Fibroblast of lung (primary cell): Measurements from ENCODE around the gene BTF3. TPM values are rescaled to one million over a fixed set of nuclear protein-coding genes. Genes with fewer than 3 reads are reported as not detected.

Source experiments
- DNase-seq, 2 donors: peaks; one replicate each; pipeline versions ENCODE4 v3.0.0 to v3.0.0-alpha.2; 2010; ENCODE audit warnings: low read depth in 2 of 2
- H2AFZ ChIP-seq: 2 replicates; pipeline ENCODE4 v1.5.1; 2012; ENCODE audit warnings: low read length, control low read depth, inconsistent platforms
- H3K27ac ChIP-seq: 2 replicates; pipeline ENCODE4 v1.5.1; 2011; ENCODE audit warnings: low read length, control low read depth; ENCODE audit not compliant: insufficient read depth
- H3K27me3 ChIP-seq: 2 replicates; pipeline ENCODE4 v1.5.1; 2011; ENCODE audit warnings: mild to moderate bottlenecking, low read length; ENCODE audit not compliant: control insufficient read depth, insufficient read depth
- H3K36me3 ChIP-seq: 2 replicates; pipeline ENCODE4 v1.5.1; 2011; ENCODE audit warnings: low read length; ENCODE audit not compliant: control insufficient read depth, insufficient read depth
- H3K4me1 ChIP-seq: 2 replicates; pipeline ENCODE4 v1.5.1; 2011; ENCODE audit warnings: low read length; ENCODE audit not compliant: control insufficient read depth, insufficient read depth; ENCODE audit errors: extremely low read depth
- H3K4me2 ChIP-seq: 2 replicates; pipeline ENCODE4 v1.5.1; 2011; ENCODE audit warnings: low read length, control low read depth; ENCODE audit not compliant: insufficient read depth; ENCODE audit errors: extremely low read depth
- H3K4me3 ChIP-seq, 4 experiments: fragments of 200-600 bp in 1 of 4; sonication (generic) in 1 of 4; replicated peaks in 1 of 4; 2 replicates each; pipeline ENCODE4 v1.5.1; 2011 to 2016; ENCODE audit warnings: low read length in 4 of 4, low read depth in 3 of 4, mild to moderate bottlenecking in 3 of 4, control low read depth in 2 of 4, inconsistent platforms in 1 of 4, mixed read lengths in 1 of 4; ENCODE audit not compliant: insufficient read depth in 1 of 4; ENCODE audit errors: control extremely low read depth in 1 of 4
- H3K79me2 ChIP-seq: 2 replicates; pipeline ENCODE4 v1.5.1; 2012; ENCODE audit warnings: mild to moderate bottlenecking, low read length, inconsistent platforms; ENCODE audit not compliant: control insufficient read depth, insufficient read depth
- H3K9ac ChIP-seq: 2 replicates; pipeline ENCODE4 v1.5.1; 2011; ENCODE audit warnings: mild to moderate bottlenecking, low read length, control low read depth; ENCODE audit not compliant: insufficient read depth
- H3K9me3 ChIP-seq: 2 replicates; pipeline ENCODE4 v1.5.1; 2012; ENCODE audit warnings: low read depth, low read length; ENCODE audit not compliant: control insufficient read depth, insufficient read depth
- H4K20me1 ChIP-seq: 2 replicates; pipeline ENCODE4 v1.5.1; 2011; ENCODE audit warnings: low read length; ENCODE audit not compliant: control insufficient read depth, insufficient read depth; ENCODE audit errors: extremely low read depth
- EZH2 ChIP-seq: IDR thresholded peaks from 2 replicates; pipeline ENCODE4 v1.5.1; 2012; ENCODE audit warnings: low read length, control low read depth, mild to moderate bottlenecking; ENCODE audit errors: missing control alignments
- polyA plus RNA-seq, 2 donors: library from polyadenylated mRNA; depleted of rRNA in 1 of 2; stranded (reverse) in 1 of 2; unstranded in 1 of 2; fragments of >200 nt; gene quantifications; 2 replicates each; pipeline ENCODE4 v1.2.1, GENCODE V29; 2011 to 2012; ENCODE audit warnings: missing spikeins in 1 of 2
- total RNA-seq: library from RNA; depleted of rRNA; stranded (reverse); fragments of >200 nt; gene quantifications from 2 replicates; pipeline ENCODE4 v1.2.1, GENCODE V29; 2014
- TF ChIP-seq, protein P1 (sequence below), 2 donors: IDR thresholded peaks in 1 of 2; conservative IDR thresholded peaks in 1 of 2; 1 replicate in 1 of 2; 2 replicates in 1 of 2; pipeline ENCODE4 v1.5.1; 2011 to 2012; ENCODE audit warnings: low read length in 2 of 2, control low read depth in 1 of 2, inconsistent platforms in 1 of 2, low read depth in 1 of 2, mild to moderate bottlenecking in 1 of 2

The BTF3 gene
- total and polyA plus RNA-seq, 2 donors (not counting 1 experiment from before 2014, with no cell fraction given), result 207 to 647 TPM

GRCh38 chr5:73545403-73545779 is 47.1 kb downstream of the BTF3 start:
- H4K20me1 ChIP-seq, result no peaks in the 10 kb centered on the region
- H3K27ac ChIP-seq, result no peak overlapping the region
- no peak overlapping the region for H3K9ac ChIP-seq
- H2AFZ ChIP-seq, result no peak overlapping the region
- no peak overlapping the region for H3K4me2 ChIP-seq
- no peaks in the 10 kb centered on the region for H3K27me3 ChIP-seq
- H3K36me3 ChIP-seq, result no peaks in the 10 kb centered on the region
- DNase-seq, result no peak
- H3K4me1 ChIP-seq, result peaks cover 5% of the 10 kb centered on the region
- no peak overlapping the region for H3K4me3 ChIP-seq
- no peaks in the 10 kb centered on the region for H3K79me2 ChIP-seq
- TF ChIP-seq, protein P1, sequence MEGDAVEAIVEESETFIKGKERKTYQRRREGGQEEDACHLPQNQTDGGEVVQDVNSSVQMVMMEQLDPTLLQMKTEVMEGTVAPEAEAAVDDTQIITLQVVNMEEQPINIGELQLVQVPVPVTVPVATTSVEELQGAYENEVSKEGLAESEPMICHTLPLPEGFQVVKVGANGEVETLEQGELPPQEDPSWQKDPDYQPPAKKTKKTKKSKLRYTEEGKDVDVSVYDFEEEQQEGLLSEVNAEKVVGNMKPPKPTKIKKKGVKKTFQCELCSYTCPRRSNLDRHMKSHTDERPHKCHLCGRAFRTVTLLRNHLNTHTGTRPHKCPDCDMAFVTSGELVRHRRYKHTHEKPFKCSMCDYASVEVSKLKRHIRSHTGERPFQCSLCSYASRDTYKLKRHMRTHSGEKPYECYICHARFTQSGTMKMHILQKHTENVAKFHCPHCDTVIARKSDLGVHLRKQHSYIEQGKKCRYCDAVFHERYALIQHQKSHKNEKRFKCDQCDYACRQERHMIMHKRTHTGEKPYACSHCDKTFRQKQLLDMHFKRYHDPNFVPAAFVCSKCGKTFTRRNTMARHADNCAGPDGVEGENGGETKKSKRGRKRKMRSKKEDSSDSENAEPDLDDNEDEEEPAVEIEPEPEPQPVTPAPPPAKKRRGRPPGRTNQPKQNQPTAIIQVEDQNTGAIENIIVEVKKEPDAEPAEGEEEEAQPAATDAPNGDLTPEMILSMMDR (conservative IDR thresholded peaks at IDR 0.05 in 1 of 2, IDR thresholded peaks at IDR 0.05 in 1 of 2; ENCODE audit: low read depth in 1 of 2, low read length in 2 of 2), result no peak
- no peak for TF ChIP-seq EZH2
- no peaks in the 10 kb centered on the region for H3K9me3 ChIP-seq

DNA sequence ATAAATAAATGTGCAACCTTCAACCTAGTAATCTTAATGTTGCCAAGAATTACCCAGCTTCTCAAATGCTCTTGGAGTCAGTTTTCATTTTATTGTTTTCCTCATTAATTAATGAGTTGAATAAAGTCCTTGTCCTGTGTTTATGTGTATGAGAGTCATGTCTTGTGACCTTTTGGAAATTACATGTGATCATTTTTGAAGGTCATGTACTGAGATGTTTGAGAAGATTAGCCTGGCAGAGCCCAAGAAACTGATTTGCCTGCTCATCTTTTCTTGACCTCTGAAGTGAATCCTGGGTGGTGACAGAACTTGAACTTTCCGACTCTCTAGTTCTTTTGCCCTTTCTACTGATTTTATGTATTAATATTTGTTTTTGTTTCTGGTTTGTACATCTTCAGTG is 51.8 kb downstream of the BTF3 start:
- Histone ChIP-seq H3K4me1 (no peaks in the 10 kb centered on the region), H3K79me2 (no peaks in the 10 kb centered on the region), H3K4me2 (no peak overlapping the region), H3K27ac (no peak overlapping the region), H3K4me3 (no peak overlapping the region), H4K20me1 (no peaks in the 10 kb centered on the region), H3K9me3 (no peaks in the 10 kb centered on the region), H3K27me3 (no peaks in the 10 kb centered on the region), H2AFZ (no peak overlapping the region), H3K9ac (no peak overlapping the region), H3K36me3 (peaks cover 4% of the 10 kb centered on the region)
- no peak for DNase-seq
- TF ChIP-seq EZH2, result no peak
- TF ChIP-seq, protein P1 (conservative IDR thresholded peaks at IDR 0.05 in 1 of 2, IDR thresholded peaks at IDR 0.05 in 1 of 2; ENCODE audit: low read depth in 1 of 2, low read length in 2 of 2), result no peak

GRCh38 chr5:73552642-73553041 is 54.4 kb downstream of the BTF3 start:
- Histone ChIP-seq H3K9me3 (no peaks in the 10 kb centered on the region), H3K9ac (no peak overlapping the region), H3K4me3 (no peak overlapping the region), H3K27me3 (no peaks in the 10 kb centered on the region), H3K27ac (no peak overlapping the region), H3K79me2 (no peaks in the 10 kb centered on the region), H3K36me3 (peaks cover 5% of the 10 kb centered on the region), H2AFZ (no peak overlapping the region), H3K4me1 (no peaks in the 10 kb centered on the region), H3K4me2 (no peak overlapping the region), H4K20me1 (no peaks in the 10 kb centered on the region)
- no peak for DNase-seq
- TF ChIP-seq EZH2, result no peak
- TF ChIP-seq, protein P1 (conservative IDR thresholded peaks at IDR 0.05 in 1 of 2, IDR thresholded peaks at IDR 0.05 in 1 of 2; ENCODE audit: low read depth in 1 of 2, low read length in 2 of 2), result no peak

Other genes with a start within 250 kb of the BTF3 start
- gene FOXD1, start 49.7 kb upstream of the BTF3 start, total RNA-seq, result 0.77 and 1.5 TPM in 2 replicates
- gene FOXD1, start 49.7 kb upstream of the BTF3 start, polyA plus RNA-seq, result 7.4 and 8.7 TPM in 2 replicates
- gene ANKRA2, start 67.2 kb downstream of the BTF3 start, total RNA-seq, result 29.7 and 31.1 TPM in 2 replicates
- 10.4 and 15.0 TPM in 2 replicates for gene ANKRA2, start 67.2 kb downstream of the BTF3 start, polyA plus RNA-seq
- 17.0 and 20.8 TPM in 2 replicates for gene UTP15, start 67.3 kb downstream of the BTF3 start, total RNA-seq
- gene UTP15, start 67.3 kb downstream of the BTF3 start, polyA plus RNA-seq, result 13.2 and 19.5 TPM in 2 replicates
- 10.3 and 34.3 TPM in 2 replicates for gene ARHGEF28, start 127.8 kb downstream of the BTF3 start, total RNA-seq
- 2.3 and 3.5 TPM in 2 replicates for gene ARHGEF28, start 127.8 kb downstream of the BTF3 start, polyA plus RNA-seq